HepG2 (cell line): ENCODE data around the gene KBTBD3. TPM values are rescaled to one million over a fixed set of nuclear protein-coding genes. Genes with fewer than 3 reads are reported as not detected.

Experiments
- AGO1 ChIP-seq: fragments of 200-400 bp; formaldehyde crosslinking; IDR thresholded peaks from 2 replicates; pipeline ENCODE4 v1.6.1; 2017; ENCODE audit warnings: mild to moderate bottlenecking, low read depth, low read length, moderate library complexity; ENCODE audit not compliant: poor library complexity, severe bottlenecking
- CBX2 ChIP-seq, 2 experiments: fragments of 200-600 bp in 1 of 2; sonication (generic); formaldehyde crosslinking in 1 of 2; IDR thresholded peaks; 2 replicates each; pipeline versions ENCODE4 v1.7.0 to v1.8.1; 2018 to 2022; ENCODE audit warnings: low read depth in 2 of 2, low read length in 1 of 2, mild to moderate bottlenecking in 1 of 2, missing genetic modification reagents in 1 of 2
- CBX5 ChIP-seq: sonication (generic); formaldehyde crosslinking; IDR thresholded peaks from 2 replicates; pipeline ENCODE4 v1.4.0; 2020; ENCODE audit warnings: missing genetic modification reagents, borderline replicate concordance
- FOXO1 ChIP-seq: sonication (generic); formaldehyde crosslinking; IDR thresholded peaks from 2 replicates; pipeline ENCODE4 v1.4.0; 2020; ENCODE audit warnings: missing genetic modification reagents
- HCFC1 ChIP-seq: fragments of 150-350 bp; IDR thresholded peaks from 2 replicates; pipeline ENCODE4 v1.6.1; 2014; ENCODE audit warnings: low read depth, low read length
- KMT2B ChIP-seq: IDR thresholded peaks from 2 replicates; pipeline ENCODE4 v1.6.1; 2016; ENCODE audit warnings: missing genetic modification reagents, missing compliant biosample characterization
- MEF2D ChIP-seq: sonication (generic); formaldehyde crosslinking; IDR thresholded peaks from 2 replicates; pipeline ENCODE4 v1.5.1; 2020; ENCODE audit warnings: mild to moderate bottlenecking, missing genetic modification reagents
- MEIS2 ChIP-seq: sonication (generic); formaldehyde crosslinking; IDR thresholded peaks from 2 replicates; pipeline ENCODE4 v1.9.0; 2021; ENCODE audit warnings: mild to moderate bottlenecking, missing genetic modification reagents
- RARG ChIP-seq: sonication (generic); formaldehyde crosslinking; IDR thresholded peaks from 2 replicates; pipeline ENCODE4 v1.4.0; 2020; ENCODE audit warnings: low read depth, mild to moderate bottlenecking, missing genetic modification reagents
- ZC3H4 ChIP-seq: sonication (generic); formaldehyde crosslinking; IDR thresholded peaks from 2 replicates; pipeline ENCODE4 v1.4.0; 2020; ENCODE audit warnings: missing genetic modification reagents, borderline replicate concordance
- ZNF124 ChIP-seq: sonication (generic); formaldehyde crosslinking; IDR thresholded peaks from 2 replicates; pipeline ENCODE4 v1.4.0; 2020; ENCODE audit warnings: missing genetic modification reagents
- ZNF143 ChIP-seq: sonication (generic); formaldehyde crosslinking; IDR thresholded peaks from 2 replicates; pipeline ENCODE4 v1.4.0; 2020; ENCODE audit warnings: missing genetic modification reagents
- ZNF281 ChIP-seq: sonication (generic); formaldehyde crosslinking; IDR thresholded peaks from 2 replicates; pipeline ENCODE4 v1.4.0; 2020; ENCODE audit warnings: missing genetic modification reagents, borderline replicate concordance
- ZNF563 ChIP-seq: sonication (generic); formaldehyde crosslinking; IDR thresholded peaks from 2 replicates; pipeline ENCODE4 v1.8.0; 2022; ENCODE audit warnings: mild to moderate bottlenecking, moderate library complexity, missing genetic modification reagents
- polyA plus RNA-seq, 8 experiments: library from polyadenylated mRNA; depleted of rRNA in 3 of 8; stranded (reverse) in 7 of 8; unstranded in 1 of 8; fragments of >200 nt; fragmentation: Illumina TruSeq in 4 of 8; extraction: Trizol in 4 of 8; gene quantifications; 2 replicates each; pipeline versions ENCODE4 v1.2.1 to v1.2.3, GENCODE V29; 2011 to 2016; ENCODE audit warnings: low read depth in 4 of 8, missing spikeins in 1 of 8, mixed read lengths in 1 of 8; ENCODE audit not compliant: insufficient read depth in 1 of 8
- total RNA-seq, 5 experiments: library from RNA; depleted of rRNA; stranded (reverse); fragments of >200 nt; fragmentation: Illumina TruSeq; extraction: Trizol; gene quantifications; 2 replicates each; pipeline ENCODE4 v1.2.3, GENCODE V29; 2016; ENCODE audit warnings: low read depth in 1 of 5
- TF ChIP-seq, protein P1 (sequence below): sonication (generic); formaldehyde crosslinking; IDR thresholded peaks from 2 replicates; pipeline ENCODE4 v1.5.1; 2020; ENCODE audit warnings: missing genetic modification reagents, mild to moderate bottlenecking, borderline replicate concordance
- TF ChIP-seq, protein P2 (sequence below): sonication (generic); formaldehyde crosslinking; IDR thresholded peaks from 2 replicates; pipeline ENCODE4 v1.9.0; 2021; ENCODE audit warnings: missing genetic modification reagents, borderline replicate concordance
- TF ChIP-seq, protein P3 (sequence below): sonication (generic); formaldehyde crosslinking; IDR thresholded peaks from 2 replicates; pipeline ENCODE4 v1.4.0; 2020; ENCODE audit warnings: mild to moderate bottlenecking, missing genetic modification reagents
- TF ChIP-seq, protein P4 (sequence below): IDR thresholded peaks from 2 replicates; pipeline ENCODE4 v1.6.1; 2016; ENCODE audit warnings: mild to moderate bottlenecking, missing biosample characterization, missing genetic modification reagents

KBTBD3 gene
- total and polyA plus RNA-seq, 2 of the 13 experiments (the other 11 are each of a cell fraction or from before 2014, with no cell fraction given): 1.8 to 7.4 TPM

DNA sequence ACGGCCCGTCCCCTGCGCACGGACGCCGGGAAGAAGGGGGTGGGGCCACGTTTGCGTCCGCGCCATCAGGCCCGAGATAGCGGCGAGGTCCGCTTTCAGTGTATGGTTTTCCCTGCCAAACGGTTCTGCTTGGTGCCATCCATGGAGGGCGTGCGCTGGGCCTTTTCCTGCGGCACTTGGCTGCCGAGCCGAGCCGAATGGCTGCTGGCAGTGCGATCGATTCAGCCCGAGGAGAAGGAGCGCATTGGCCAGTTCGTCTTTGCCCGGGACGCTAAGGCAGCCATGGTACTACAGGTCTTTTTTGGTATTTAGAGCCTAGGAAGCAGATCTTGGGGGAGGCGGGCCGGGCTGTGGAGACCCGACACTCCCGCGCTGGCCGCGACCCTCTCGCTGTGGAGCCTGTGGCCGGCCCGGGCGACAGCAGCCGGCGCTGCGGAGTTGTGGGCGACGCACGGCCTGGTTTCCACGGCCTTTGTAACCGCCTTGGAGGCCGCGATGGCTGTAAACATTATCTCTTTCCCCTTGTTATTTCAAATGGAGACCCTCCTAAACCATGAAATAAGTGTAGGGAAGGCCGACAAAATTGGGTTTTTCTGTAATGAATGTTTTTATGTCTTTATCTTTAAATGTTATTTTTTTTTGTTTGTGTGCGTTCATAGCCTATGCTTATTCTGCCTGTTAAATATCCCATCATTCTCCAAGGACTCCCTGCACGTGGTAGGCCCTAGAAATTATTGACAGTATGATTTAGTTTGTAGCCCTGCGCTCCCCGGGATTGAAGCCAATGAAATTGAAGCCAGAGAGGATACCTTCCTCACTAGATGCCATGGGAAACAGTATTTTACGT lies 685 bp upstream of the KBTBD3 start, which contains the start of gene AASDHPPT (continued):
- TF ChIP-seq ZNF563 (CRISPR knock-in tag) (peak; percentile 62; the same call in 1 of the 2 replicates), ZNF124 (CRISPR knock-in tag) (peak; percentile 15; the same call in 1 of the 2 replicates), CBX2 (IDR thresholded peaks at IDR 0.05; ENCODE audit: low read depth, low read length) (no peak), CBX2 (CRISPR knock-in tag; IDR thresholded peaks at IDR 0.05; ENCODE audit: low read depth) (no peak), FOXO1 (CRISPR knock-in tag) (peak; percentile 45), MEF2D (peak; percentile 65), HCFC1 (no peak), CBX5 (0 out of 2 replicates have a peak, but pooled peaks have one; percentile 35), ZNF281 (CRISPR knock-in tag) (peak; percentile 41; the same call in 1 of the 2 replicates), ZC3H4 (CRISPR knock-in tag) (peak; percentile 39; the same call in 1 of the 2 replicates), AGO1 (no peak), RARG (CRISPR knock-in tag) (0 out of 2 replicates have a peak, but pooled peaks have one; percentile 47), ZNF143 (CRISPR knock-in tag) (peak; percentile 49; the same call in 1 of the 2 replicates), MEIS2 (0 out of 2 replicates have a peak, but pooled peaks have one; percentile 26), KMT2B (CRISPR knock-in tag) (peak; percentile 73)
- TF ChIP-seq, protein P1, sequence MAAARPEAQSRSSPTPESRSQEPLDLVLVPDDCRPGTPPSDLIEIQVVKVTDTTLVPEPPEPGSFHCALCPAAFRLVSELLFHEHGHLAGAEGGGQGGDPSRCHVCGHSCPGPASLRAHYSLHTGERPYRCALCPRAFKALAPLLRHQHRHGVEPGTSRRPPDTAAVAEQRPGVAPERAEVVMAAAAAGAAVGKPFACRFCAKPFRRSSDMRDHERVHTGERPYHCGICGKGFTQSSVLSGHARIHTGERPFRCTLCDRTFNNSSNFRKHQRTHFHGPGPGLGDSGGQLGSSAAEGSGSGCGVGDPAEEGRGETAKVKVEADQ (CRISPR knock-in tag): peak; percentile 12; the same call in 1 of the 2 replicates
- TF ChIP-seq, protein P2, sequence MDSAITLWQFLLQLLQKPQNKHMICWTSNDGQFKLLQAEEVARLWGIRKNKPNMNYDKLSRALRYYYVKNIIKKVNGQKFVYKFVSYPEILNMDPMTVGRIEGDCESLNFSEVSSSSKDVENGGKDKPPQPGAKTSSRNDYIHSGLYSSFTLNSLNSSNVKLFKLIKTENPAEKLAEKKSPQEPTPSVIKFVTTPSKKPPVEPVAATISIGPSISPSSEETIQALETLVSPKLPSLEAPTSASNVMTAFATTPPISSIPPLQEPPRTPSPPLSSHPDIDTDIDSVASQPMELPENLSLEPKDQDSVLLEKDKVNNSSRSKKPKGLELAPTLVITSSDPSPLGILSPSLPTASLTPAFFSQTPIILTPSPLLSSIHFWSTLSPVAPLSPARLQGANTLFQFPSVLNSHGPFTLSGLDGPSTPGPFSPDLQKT: no peak
- TF ChIP-seq, protein P3, sequence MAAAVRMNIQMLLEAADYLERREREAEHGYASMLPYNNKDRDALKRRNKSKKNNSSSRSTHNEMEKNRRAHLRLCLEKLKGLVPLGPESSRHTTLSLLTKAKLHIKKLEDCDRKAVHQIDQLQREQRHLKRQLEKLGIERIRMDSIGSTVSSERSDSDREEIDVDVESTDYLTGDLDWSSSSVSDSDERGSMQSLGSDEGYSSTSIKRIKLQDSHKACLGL (CRISPR knock-in tag): 0 out of 2 replicates have a peak, but pooled peaks have one; percentile 21
- TF ChIP-seq, protein P4, sequence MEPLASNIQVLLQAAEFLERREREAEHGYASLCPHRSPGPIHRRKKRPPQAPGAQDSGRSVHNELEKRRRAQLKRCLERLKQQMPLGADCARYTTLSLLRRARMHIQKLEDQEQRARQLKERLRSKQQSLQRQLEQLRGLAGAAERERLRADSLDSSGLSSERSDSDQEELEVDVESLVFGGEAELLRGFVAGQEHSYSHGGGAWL (CRISPR knock-in tag): peak; percentile 77
